Mesendoderm (in vitro differentiated cells): Measurements from ENCODE around the gene LAPTM5.

Experiments
- DNase-seq: peaks from one replicate; pipeline ENCODE4 v3.0.0; 2013
- H2AK5ac ChIP-seq: 2 replicates; pipeline ENCODE4 v1.6.1; 2013; ENCODE audit warnings: low read length, inconsistent platforms
- H2BK120ac ChIP-seq: 2 replicates; pipeline ENCODE4 v1.6.1; 2013; ENCODE audit warnings: low read depth, mild to moderate bottlenecking, low read length, moderate library complexity, mixed read lengths
- H2BK15ac ChIP-seq: replicated peaks from 2 replicates; pipeline ENCODE4 v1.6.1; 2013; ENCODE audit warnings: low read depth, mild to moderate bottlenecking, moderate library complexity
- H2BK5ac ChIP-seq: 2 replicates; pipeline ENCODE4 v1.6.1; 2013; ENCODE audit warnings: low read length, inconsistent platforms
- H3K18ac ChIP-seq: 2 replicates; pipeline ENCODE4 v1.6.1; 2013; ENCODE audit warnings: mild to moderate bottlenecking, low read length, mixed read lengths
- H3K23ac ChIP-seq: one replicate; pipeline ENCODE4 v1.6.1; 2013; ENCODE audit warnings: low read length
- H3K27ac ChIP-seq: 2 replicates; pipeline ENCODE4 v1.5.1; 2013; ENCODE audit warnings: low read depth, mild to moderate bottlenecking, inconsistent platforms, low read length, moderate library complexity
- H3K27me3 ChIP-seq: 2 replicates; pipeline ENCODE4 v1.6.1; 2013; ENCODE audit warnings: low read length, control low read depth, mild to moderate bottlenecking, inconsistent platforms; ENCODE audit not compliant: insufficient read depth, poor library complexity
- H3K36me3 ChIP-seq: 2 replicates; pipeline ENCODE4 v1.6.1; 2013; ENCODE audit warnings: low read length, inconsistent platforms; ENCODE audit not compliant: control insufficient read depth, insufficient read depth
- H3K4ac ChIP-seq: one replicate; pipeline ENCODE4 v1.6.1; 2013; ENCODE audit warnings: low read depth, mild to moderate bottlenecking, low read length, moderate library complexity
- H3K4me1 ChIP-seq: 2 replicates; pipeline ENCODE4 v1.6.1; 2013; ENCODE audit warnings: low read depth, low read length, inconsistent platforms; ENCODE audit not compliant: control insufficient read depth
- H3K4me2 ChIP-seq: 2 replicates; pipeline ENCODE4 v1.6.1; 2013; ENCODE audit warnings: low read length
- H3K4me3 ChIP-seq: 2 replicates; pipeline ENCODE4 v1.5.1; 2013; ENCODE audit warnings: mild to moderate bottlenecking, low read length
- H3K56ac ChIP-seq: one replicate; pipeline ENCODE4 v1.6.1; 2013; ENCODE audit warnings: low read length
- H3K79me1 ChIP-seq: 2 replicates; pipeline ENCODE4 v1.6.1; 2013; ENCODE audit warnings: low read length, inconsistent platforms
- H3K79me2 ChIP-seq: 2 replicates; pipeline ENCODE4 v1.6.1; 2013; ENCODE audit warnings: mild to moderate bottlenecking, low read length; ENCODE audit not compliant: control insufficient read depth, insufficient read depth
- H3K9ac ChIP-seq: 2 replicates; pipeline ENCODE4 v1.6.1; 2013; ENCODE audit warnings: low read length, inconsistent platforms
- H4K5ac ChIP-seq: one replicate; pipeline ENCODE4 v1.6.1; 2013; ENCODE audit warnings: low read length
- H4K8ac ChIP-seq: one replicate; pipeline ENCODE4 v1.6.1; 2013; ENCODE audit warnings: low read depth, mild to moderate bottlenecking, control low read depth, low read length, moderate library complexity
- WGBS: extraction: QIAGEN DNeasy Blood & Tissue Kit; methylation state at CpG from one replicate; pipeline ENCODE4 v1.1.7; 2013; ENCODE audit warnings: low lambda C conversion rate, missing lambda C conversion rate; ENCODE audit not compliant: insufficient coverage; ENCODE audit errors: extremely low coverage; 5-methylcytosine and 5-hydroxymethylcytosine counted together

LAPTM5 gene

GRCh38 chr1:30742300-30742962, 15.1 kb downstream of the LAPTM5 start:
- WGBS: no CpG with 5 or more reads among the region's 11 CpGs
- H3K27me3 ChIP-seq: no peaks in the 10 kb centered on the region

GRCh38 chr1:30741239-30741894, 16.2 kb downstream of the LAPTM5 start:
- Histone ChIP-seq H3K27ac (peak overlapping the region; percentile 29), H3K9ac (no peak overlapping the region), H3K23ac (no peak overlapping the region), H2BK5ac (no peak overlapping the region), H3K27me3 (no peaks in the 10 kb centered on the region), H2BK15ac (no peak overlapping the region), H3K4me3 (no peak overlapping the region), H3K79me2 (no peaks in the 10 kb centered on the region), H2AK5ac (peak overlapping the region; percentile 45), H3K79me1 (no peaks in the 10 kb centered on the region), H3K18ac (no peak overlapping the region), H2BK120ac (no peak overlapping the region), H4K8ac (no peak overlapping the region), H3K4me2 (no peak overlapping the region), H3K4me1 (peaks cover 7% of the 10 kb centered on the region), H3K36me3 (no peaks in the 10 kb centered on the region), H3K4ac (no peak overlapping the region), H3K56ac (peak overlapping the region; percentile 15), H4K5ac (no peak overlapping the region)
- WGBS: no CpG with 5 or more reads among the region's 12 CpGs
- DNase-seq: peak; percentile 84

More at GRCh38 chr1:30742300-30742962, 15.1 kb downstream of the LAPTM5 start:
- H3K4ac ChIP-seq: no peak overlapping the region
- no peak overlapping the region for H2BK5ac ChIP-seq
- no peak overlapping the region for H3K56ac ChIP-seq
- H3K4me2 ChIP-seq: no peak overlapping the region
- no peak overlapping the region for H3K27ac ChIP-seq
- DNase-seq: no peak
- H3K79me1 ChIP-seq: no peaks in the 10 kb centered on the region
- no peak overlapping the region for H4K5ac ChIP-seq
- H3K4me3 ChIP-seq: no peak overlapping the region
- H2BK120ac ChIP-seq: no peak overlapping the region
- H3K9ac ChIP-seq: no peak overlapping the region
- no peak overlapping the region for H2BK15ac ChIP-seq
- no peak overlapping the region for H2AK5ac ChIP-seq
- no peak overlapping the region for H3K23ac ChIP-seq
- H3K18ac ChIP-seq: no peak overlapping the region
- H3K79me2 ChIP-seq: no peaks in the 10 kb centered on the region
- H3K4me1 ChIP-seq: peaks cover 7% of the 10 kb centered on the region
- H3K36me3 ChIP-seq: no peaks in the 10 kb centered on the region
- H4K8ac ChIP-seq: no peak overlapping the region

GRCh38 chr1:30740251-30741238, 17.0 kb downstream of the LAPTM5 start:
- H3K27ac ChIP-seq: peak overlapping the region; percentile 29

GRCh38 chr1:30739601-30740000, 18.0 kb downstream of the LAPTM5 start:
- Histone ChIP-seq H3K4ac (no peak overlapping the region), H3K79me2 (no peaks in the 10 kb centered on the region), H2BK5ac (no peak overlapping the region), H3K18ac (no peak overlapping the region), H3K4me1 (peaks cover 7% of the 10 kb centered on the region), H3K27ac (no peak overlapping the region), H3K4me2 (no peak overlapping the region), H3K9ac (no peak overlapping the region), H2AK5ac (no peak overlapping the region), H3K27me3 (no peaks in the 10 kb centered on the region), H3K79me1 (no peaks in the 10 kb centered on the region), H3K23ac (no peak overlapping the region), H2BK120ac (no peak overlapping the region), H3K36me3 (no peaks in the 10 kb centered on the region), H3K4me3 (no peak overlapping the region), H4K5ac (no peak overlapping the region), H3K56ac (no peak overlapping the region), H2BK15ac (no peak overlapping the region), H4K8ac (no peak overlapping the region)
- no peak for DNase-seq
- WGBS: no CpG with 5 or more reads among the region's 8 CpGs

More at GRCh38 chr1:30740251-30741238, 17.0 kb downstream of the LAPTM5 start:
- Histone ChIP-seq H3K79me2 (no peaks in the 10 kb centered on the region), H3K36me3 (no peaks in the 10 kb centered on the region), H2BK5ac (no peak overlapping the region), H3K56ac (peak overlapping the region; percentile 18), H3K9ac (no peak overlapping the region), H3K23ac (no peak overlapping the region), H3K4me3 (no peak overlapping the region), H3K4me2 (no peak overlapping the region), H3K79me1 (no peaks in the 10 kb centered on the region), H2AK5ac (no peak overlapping the region), H3K4ac (no peak overlapping the region), H3K18ac (no peak overlapping the region), H4K8ac (no peak overlapping the region), H4K5ac (no peak overlapping the region), H2BK15ac (no peak overlapping the region), H3K4me1 (peaks cover 7% of the 10 kb centered on the region), H2BK120ac (no peak overlapping the region), H3K27me3 (no peaks in the 10 kb centered on the region)
- DNase-seq: no peak
- WGBS: no CpG with 5 or more reads among the region's 15 CpGs

- H3K4me3 ChIP-seq: no peak overlapping the region
- no peak overlapping the region for H2BK120ac ChIP-seq
- H3K18ac ChIP-seq: no peak overlapping the region
- H3K4me2 ChIP-seq: no peak overlapping the region
- no peaks in the 10 kb centered on the region for H3K79me1 ChIP-seq
- peaks cover 7% of the 10 kb centered on the region for H3K4me1 ChIP-seq
- H3K23ac ChIP-seq: no peak overlapping the region
- H3K27ac ChIP-seq: no peak overlapping the region
- H2BK5ac ChIP-seq: no peak overlapping the region
- no peak overlapping the region for H4K8ac ChIP-seq
- H3K56ac ChIP-seq: no peak overlapping the region
- H3K9ac ChIP-seq: no peak overlapping the region
- no peak overlapping the region for H4K5ac ChIP-seq
- no peak overlapping the region for H3K4ac ChIP-seq
- no peak overlapping the region for H2AK5ac ChIP-seq
- no CpG with 5 or more reads among the region's 10 CpGs for WGBS
- no peaks in the 10 kb centered on the region for H3K27me3 ChIP-seq
- no peaks in the 10 kb centered on the region for H3K79me2 ChIP-seq
- H2BK15ac ChIP-seq: no peak overlapping the region
- DNase-seq: no peak
- H3K36me3 ChIP-seq: no peaks in the 10 kb centered on the region
Measured at GRCh38 chr1:30738715-30739559, 18.6 kb downstream of the LAPTM5 start.
